HCT116 (cell line): ENCODE data around the gene RBM19. TPM values are rescaled to one million over a fixed set of nuclear protein-coding genes. Genes with fewer than 3 reads are reported as not detected.

Experiments
- ATAC-seq: fragments of 200-7000 bp; cut with Tn5 transposase; 2 replicates; pipeline ENCODE4 v1.9.1; 2020; ENCODE audit warnings: mild to moderate bottlenecking, moderate library complexity
- BruUV-seq: library from RNA; stranded (reverse); fragments of 400-500 nt; replicated peaks from 2 replicates; lab custom pipeline; 2021; lab: Mats Ljungman, UMichigan
- CTCF ChIA-PET: fragments of 300-600 bp; sonication (Branson Sonifier 250); formaldehyde crosslinking; loops from one replicate; lab custom pipeline; 2021; ENCODE audit warnings: antibody characterized with exemption; lab: Charles Lee
- POLR2A ChIA-PET: fragments of 300-600, 350-600 bp; sonication (Branson Sonifier 250); formaldehyde crosslinking; loops from one replicate; lab custom pipeline; 2021; ENCODE audit warnings: antibody characterized with exemption; lab: Charles Lee
- RAD21 ChIA-PET, 2 experiments: fragments of 300-600 bp; sonication (Branson Sonifier 250); formaldehyde crosslinking; loops; one replicate each; lab custom pipeline; 2023; ENCODE audit warnings: low total read pairs in 2 of 2; ENCODE audit not compliant: uncharacterized antibody in 2 of 2, unreplicated experiment in 2 of 2, low non-redundant PET in 1 of 2; lab: Charles Lee
- DNase-seq: peaks from one replicate; pipeline ENCODE4 v3.0.0-alpha.2; 2010; ENCODE audit warnings: low read depth, low spot score
- H2AFZ ChIP-seq: fragments of 200-600 bp; shearing (Covaris generic), sonication (generic); 2 replicates; pipeline ENCODE4 v1.6.1; 2017; ENCODE audit warnings: low read depth, mixed run types, mixed read lengths, antibody characterized with exemption, low read length; ENCODE audit not compliant: poor library complexity, severe bottlenecking
- H3K27ac ChIP-seq: 2 replicates; pipeline ENCODE4 v1.5.1; 2012; ENCODE audit warnings: low read depth, low read length
- H3K27me3 ChIP-seq: fragments of 200-600 bp; sonication (generic); 2 replicates; pipeline ENCODE4 v1.6.1; 2016; ENCODE audit warnings: mixed run types, low read length, mixed read lengths; ENCODE audit not compliant: insufficient read depth
- H3K36me3 ChIP-seq, 2 experiments: fragments of 200-500 bp in 1 of 2; fragments of 200-600 bp in 1 of 2; sonication (Bioruptor generic) in 1 of 2; sonication (generic) in 1 of 2; 2 replicates each; pipeline versions ENCODE4 v1.5.1 to v1.6.1; 2014 to 2016; ENCODE audit warnings: low read length in 2 of 2, inconsistent platforms in 1 of 2, mixed read lengths in 1 of 2, mixed run types in 1 of 2; ENCODE audit not compliant: insufficient read depth in 2 of 2, control insufficient read depth in 1 of 2
- H3K4me1 ChIP-seq, 2 experiments: fragments of 200-600 bp in 1 of 2; sonication (generic) in 1 of 2; 2 replicates each; pipeline versions ENCODE4 v1.5.1 to v1.6.1; 2012 to 2017; ENCODE audit warnings: low read length in 2 of 2, inconsistent platforms in 1 of 2, mild to moderate bottlenecking in 1 of 2, mixed read lengths in 1 of 2, mixed run types in 1 of 2, moderate library complexity in 1 of 2; ENCODE audit not compliant: insufficient read depth in 2 of 2, control insufficient read depth in 1 of 2
- H3K4me2 ChIP-seq: fragments of 200-600 bp; sonication (generic); 2 replicates; pipeline ENCODE4 v1.6.1; 2017; ENCODE audit warnings: mixed run types, low read length, mixed read lengths
- H3K4me3 ChIP-seq, 2 experiments: fragments of 200-600 bp in 1 of 2; sonication (generic) in 1 of 2; replicated peaks in 1 of 2; 2 replicates each; pipeline ENCODE4 v1.5.1; 2011 to 2016; ENCODE audit warnings: low read length in 2 of 2, control low read depth in 1 of 2, low read depth in 1 of 2, mild to moderate bottlenecking in 1 of 2, mixed read lengths in 1 of 2, mixed run types in 1 of 2
- H3K79me2 ChIP-seq: fragments of 200-600 bp; sonication (generic); 2 replicates; pipeline ENCODE4 v1.6.1; 2017; ENCODE audit warnings: mild to moderate bottlenecking, mixed run types, low read length, moderate library complexity, mixed read lengths; ENCODE audit not compliant: insufficient read depth
- H3K9ac ChIP-seq: fragments of 200-600 bp; sonication (generic); 2 replicates; pipeline ENCODE4 v1.6.1; 2016; ENCODE audit warnings: low read length, mixed read lengths
- H3K9me2 ChIP-seq: fragments of 200-600 bp; sonication (generic), shearing (Covaris generic); 2 replicates; pipeline ENCODE4 v1.6.1; 2017; ENCODE audit warnings: mixed run types, mild to moderate bottlenecking, moderate library complexity; ENCODE audit not compliant: insufficient read depth
- H3K9me3 ChIP-seq, 2 experiments: fragments of 200-500 bp in 1 of 2; fragments of 200-600 bp in 1 of 2; sonication (Bioruptor generic) in 1 of 2; sonication (generic) in 1 of 2; 2 replicates each; pipeline ENCODE4 v1.6.1; 2014 to 2017; ENCODE audit warnings: low read length in 2 of 2, mixed read lengths in 2 of 2, inconsistent platforms in 1 of 2, low read depth in 1 of 2, mild to moderate bottlenecking in 1 of 2, mixed run types in 1 of 2, moderate library complexity in 1 of 2; ENCODE audit not compliant: control insufficient read depth in 1 of 2, insufficient read depth in 1 of 2
- H4K20me1 ChIP-seq: fragments of 200-600 bp; sonication (generic), shearing (Covaris generic); 2 replicates; pipeline ENCODE4 v1.6.1; 2017; ENCODE audit warnings: mixed run types, mild to moderate bottlenecking, moderate library complexity; ENCODE audit not compliant: insufficient read depth
- ATF3 ChIP-seq: IDR thresholded peaks from 2 replicates; pipeline ENCODE4 v1.6.1; 2012
- CBX3 ChIP-seq: IDR thresholded peaks from 2 replicates; pipeline ENCODE4 v1.6.1; 2012; ENCODE audit warnings: low read depth
- CEBPB ChIP-seq: IDR thresholded peaks from 2 replicates; pipeline ENCODE4 v1.6.1; 2012; ENCODE audit warnings: low read depth
- CTCF ChIP-seq, 3 experiments: fragments of 200-600 bp in 1 of 3; sonication (generic) in 1 of 3; IDR thresholded peaks in 2 of 3; conservative IDR thresholded peaks in 1 of 3; 2 replicates each; pipeline ENCODE4 v1.5.1; 2012 to 2017; ENCODE audit warnings: low read depth in 2 of 3, low read length in 2 of 3, antibody characterized with exemption in 1 of 3, borderline replicate concordance in 1 of 3, control low read depth in 1 of 3, mild to moderate bottlenecking in 1 of 3, mixed read lengths in 1 of 3, mixed run types in 1 of 3, moderate library complexity in 1 of 3; ENCODE audit not compliant: insufficient read depth in 1 of 3
- EGR1 ChIP-seq: IDR thresholded peaks from 2 replicates; pipeline ENCODE4 v1.6.1; 2012; ENCODE audit warnings: low read depth
- ELF1 ChIP-seq: IDR thresholded peaks from 2 replicates; pipeline ENCODE4 v1.6.1; 2012; ENCODE audit warnings: low read depth, borderline replicate concordance
- EZH2 ChIP-seq: fragments of 200-600 bp; sonication (generic); IDR thresholded peaks from 2 replicates; pipeline ENCODE4 v1.6.1; 2017; ENCODE audit warnings: antibody characterized with exemption, mixed run types
- EZH2phosphoT487 ChIP-seq: fragments of 200-600 bp; IDR thresholded peaks from 2 replicates; pipeline ENCODE4 v1.6.1; 2018; ENCODE audit warnings: antibody characterized with exemption, borderline replicate concordance
- FOSL1 ChIP-seq: IDR thresholded peaks from 2 replicates; pipeline ENCODE4 v1.6.1; 2012; ENCODE audit warnings: low read depth
- JUND ChIP-seq: IDR thresholded peaks from 2 replicates; pipeline ENCODE4 v1.6.1; 2012
- POLR2A ChIP-seq: IDR thresholded peaks from 2 replicates; pipeline ENCODE4 v1.7.0; 2011; ENCODE audit warnings: borderline replicate concordance; ENCODE audit not compliant: insufficient read depth, insufficient read length; ENCODE audit errors: extremely low read depth
- POLR2AphosphoS5 ChIP-seq: IDR thresholded peaks from 2 replicates; pipeline ENCODE4 v1.6.1; 2011; ENCODE audit warnings: mild to moderate bottlenecking, low read depth, low read length, moderate library complexity
- RAD21 ChIP-seq: IDR thresholded peaks from 2 replicates; pipeline ENCODE4 v1.6.1; 2012; ENCODE audit warnings: low read depth, mild to moderate bottlenecking
- REST ChIP-seq: IDR thresholded peaks from 2 replicates; pipeline ENCODE4 v1.6.1; 2012; ENCODE audit warnings: low read depth
- SIN3A ChIP-seq: IDR thresholded peaks from 2 replicates; pipeline ENCODE4 v1.6.1; 2012; ENCODE audit warnings: low read depth
- TCF7L2 ChIP-seq: IDR thresholded peaks from 2 replicates; pipeline ENCODE4 v1.7.0; 2011; ENCODE audit warnings: borderline replicate concordance, inconsistent platforms; ENCODE audit not compliant: insufficient read depth, insufficient read length; ENCODE audit errors: extremely low read depth
- YY1 ChIP-seq: IDR thresholded peaks from 2 replicates; pipeline ENCODE4 v1.6.1; 2011; ENCODE audit warnings: low read length, low read depth, moderate library complexity, mild to moderate bottlenecking; ENCODE audit not compliant: insufficient replicate concordance; ENCODE audit errors: extremely low read depth
- ZBTB33 ChIP-seq: IDR thresholded peaks from 2 replicates; pipeline ENCODE4 v1.6.1; 2011; ENCODE audit warnings: mild to moderate bottlenecking, low read length, moderate library complexity; ENCODE audit not compliant: insufficient replicate concordance; ENCODE audit errors: extremely low read depth
- ZFX ChIP-seq: fragments of 450-650 bp; IDR thresholded peaks from 2 replicates; pipeline ENCODE4 v1.6.1; 2017
- ZNF274 ChIP-seq: fragments of 200-500 bp; sonication (Bioruptor generic); IDR thresholded peaks from 2 replicates; pipeline ENCODE4 v1.6.1; 2014; ENCODE audit warnings: mild to moderate bottlenecking, low read depth, low read length, inconsistent platforms
- intact Hi-C: fragments of 100-400 bp; cut with micrococcal nuclease; formaldehyde crosslinking; loops from 2 replicates; pipeline ENCODE4 v1.10.0; 2022
- total RNA-seq: library from RNA; stranded (reverse); gene quantifications from one replicate; pipeline ENCODE4 v1.2.1, GENCODE V29; 2021; ENCODE audit not compliant: unreplicated experiment

Gene RBM19
- total RNA-seq, 1 experiment from 2014 or later, result 30.7 TPM

GRCh38 chr12:113803759-113804140 is 162.4 kb downstream of the RBM19 start:
- CTCF ChIA-PET, result no interaction called here
- RAD21 ChIA-PET, result no interaction called here
- no peak for TF ChIP-seq EZH2phosphoT487
- no peak for TF ChIP-seq POLR2AphosphoS5
- TF ChIP-seq FOSL1, result no peak
- no peak for TF ChIP-seq ELF1
- no peak for TF ChIP-seq POLR2A
- no peak for TF ChIP-seq ZFX
- no peak for TF ChIP-seq CEBPB
- no peak for TF ChIP-seq CBX3
- no peak for TF ChIP-seq ATF3
- no peak for TF ChIP-seq YY1
- TF ChIP-seq EZH2, result no peak
- TF ChIP-seq JUND, result no peak
- no peak for TF ChIP-seq RAD21
- no peak for TF ChIP-seq REST
- no peak for TF ChIP-seq ZNF274
- no peak for TF ChIP-seq SIN3A
- TF ChIP-seq CTCF (IDR thresholded peaks at IDR 0.05 in 2 of 3, conservative IDR thresholded peaks at IDR 0.05 in 1 of 3; ENCODE audit: borderline replicate concordance in 1 of 3, insufficient read depth in 1 of 3, low read depth in 2 of 3, low read length in 2 of 3), result no peak
- no peak for TF ChIP-seq EGR1
- no peak for TF ChIP-seq ZBTB33
- no peak for TF ChIP-seq TCF7L2

More at GRCh38 chr12:113803759-113804140, 162.4 kb downstream of the RBM19 start:
- no peaks in the 10 kb centered on the region for H3K36me3 ChIP-seq
- H3K4me2 ChIP-seq, result no peak overlapping the region
- H3K4me3 ChIP-seq, result no peak overlapping the region
- H3K27me3 ChIP-seq, result no peaks in the 10 kb centered on the region
- H3K9me2 ChIP-seq, result no peaks in the 10 kb centered on the region
- intact Hi-C loops, result no loop called here
- no peak overlapping the region for H2AFZ ChIP-seq
- no TSS peak for BruUV-seq
- no peak overlapping the region for H3K9ac ChIP-seq
- POLR2A ChIA-PET, result no interaction called here
- peaks cover 0 to 7% of the 10 kb centered on the region in 2 experiments; a peak in 2 of 4 replicates for H3K4me1 ChIP-seq
- H3K9me3 ChIP-seq, result no peaks in the 10 kb centered on the region
- H3K79me2 ChIP-seq, result no peaks in the 10 kb centered on the region
- H3K27ac ChIP-seq, result no peak overlapping the region
- no peak for ATAC-seq
- no peak for DNase-seq
- H4K20me1 ChIP-seq, result no peaks in the 10 kb centered on the region
